Measurements from ENCODE around the gene ERC2.

GRCh38 chr3:55519019-55519418 lies 949.2 kb downstream of the ERC2 start:
- TF ChIP-seq CTCF (conservative IDR thresholded peaks at IDR 0.05 in 1 of 2, IDR thresholded peaks at IDR 0.05 in 1 of 2; ENCODE audit: extremely low read depth in 1 of 2, insufficient read depth in 1 of 2, low read depth in 1 of 2, low read length in 2 of 2) (no peak), EZH2 (IDR thresholded peaks at IDR 0.05; ENCODE audit: borderline replicate concordance, low read length) (no peak)

All from mammary epithelial cell (primary cell).